ENCODE results near the gene ACTA2. TPM values are rescaled to one million over a fixed set of nuclear protein-coding genes. Genes with fewer than 3 reads are reported as not detected.

Gene ACTA2
- polyA plus RNA-seq, 1 of the 3 experiments (the other 2 are of a cell fraction): 130 TPM

DNA sequence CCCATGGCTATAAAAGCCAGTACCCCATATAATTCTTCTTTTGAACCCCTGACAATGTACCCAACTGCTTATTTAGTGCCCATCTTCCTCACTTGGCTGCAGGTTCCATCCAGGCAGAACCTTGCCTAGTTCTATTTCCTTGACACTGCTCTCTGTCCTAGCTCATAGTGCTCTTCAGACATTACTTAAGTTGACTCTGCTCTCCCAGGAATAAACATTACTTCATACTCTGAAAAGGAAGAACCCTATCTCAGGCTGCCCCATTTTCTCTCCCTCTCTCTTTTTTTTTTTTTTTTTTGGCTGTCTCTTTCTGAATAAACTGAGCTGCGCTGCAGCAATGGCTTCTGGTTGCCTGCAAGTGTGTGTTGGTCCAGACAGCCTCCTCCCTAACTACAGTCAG lies 21.0 kb downstream of the ACTA2 start:
- Histone ChIP-seq H3K79me2 (ENCODE audit: insufficient read depth) (no peaks in the 10 kb centered on the region), H3K9ac (no peak overlapping the region), H3F3A (replicated peaks; ENCODE audit: insufficient read depth) (peaks cover 5% of the 10 kb centered on the region), H3K4me3 (ENCODE audit: low read depth in 2 of 2, low read length in 1 of 2) (no peak overlapping the region), H4K20me1 (ENCODE audit: insufficient read depth) (no peaks in the 10 kb centered on the region; the same call in 1 of the 2 replicates), H3K9me3 (no peaks in the 10 kb centered on the region), H3K36me3 (replicated peaks in 1 of 2; ENCODE audit: control insufficient read depth in 1 of 2, insufficient read depth in 2 of 2, low read length in 1 of 2) (peaks cover 14 to 16% of the 10 kb centered on the region in 2 experiments), H3K27me3 (ENCODE audit: insufficient read depth) (no peaks in the 10 kb centered on the region), H2AFZ (ENCODE audit: low read depth) (no peak overlapping the region), H3K9me2 (no peaks in the 10 kb centered on the region), H3K4me1 (ENCODE audit: control insufficient read depth in 1 of 2, insufficient read depth in 2 of 2, low read depth in 1 of 2, low read length in 1 of 2) (peaks cover 7 to 15% of the 10 kb centered on the region in 2 experiments; a peak in 3 of 4 replicates), H3K4me2 (no peak overlapping the region), H3K27ac (ENCODE audit: low read depth in 2 of 2, low read length in 1 of 2) (no peak overlapping the region)
- ChIA-PET POLR2A (no interaction called here), CTCF (interaction anchor here (0.8 to 11.1 kb wide), 16 partner anchors 8 to 367 kb away, joined by 3 to 425 read pairs (median 46); partner anchors contain the start of genes ANKRD22, FAS and STAMBPL1)
- DNase-seq: no peak
- WGBS (ENCODE audit: low lambda C conversion rate): 100% methylated on average over 1 of the region's 1 CpG
- TF ChIP-seq CHD2 (IDR thresholded peaks at IDR 0.05; ENCODE audit: low read length, partially characterized antibody) (no peak), MAX (IDR thresholded peaks at IDR 0.05; ENCODE audit: low read depth) (no peak)

GRCh38 chr10:88928254-88928653 lies 24.3 kb downstream of the ACTA2 start:
- Histone ChIP-seq H3K9ac (no peak overlapping the region), H3K27ac (ENCODE audit: low read depth in 2 of 2, low read length in 1 of 2) (peak overlapping the region in 1 of 2 experiments; percentile 72; a peak in 2 of 4 replicates), H3K36me3 (replicated peaks in 1 of 2; ENCODE audit: control insufficient read depth in 1 of 2, insufficient read depth in 2 of 2, low read length in 1 of 2) (peaks cover 6 to 9% of the 10 kb centered on the region in 2 experiments), H3K79me2 (ENCODE audit: insufficient read depth) (no peaks in the 10 kb centered on the region), H4K20me1 (ENCODE audit: insufficient read depth) (no peaks in the 10 kb centered on the region), H3K9me2 (no peaks in the 10 kb centered on the region), H3K9me3 (no peaks in the 10 kb centered on the region), H3K27me3 (ENCODE audit: insufficient read depth) (no peaks in the 10 kb centered on the region), H3K4me2 (no peak overlapping the region), H3K4me3 (ENCODE audit: low read depth in 2 of 2, low read length in 1 of 2) (no peak overlapping the region), H3K4me1 (ENCODE audit: control insufficient read depth in 1 of 2, insufficient read depth in 2 of 2, low read depth in 1 of 2, low read length in 1 of 2) (peaks cover 3 to 9% of the 10 kb centered on the region in 2 experiments; a peak in 3 of 4 replicates), H2AFZ (ENCODE audit: low read depth) (no peak overlapping the region), H3F3A (replicated peaks; ENCODE audit: insufficient read depth) (no peaks in the 10 kb centered on the region)
- ChIA-PET CTCF (interaction anchor here (0.9 to 11.1 kb wide), 6 partner anchors 15 to 364 kb away, joined by 3 to 425 read pairs (median 3); partner anchors contain the start of gene FAS), POLR2A (no interaction called here)
- TF ChIP-seq MAX (IDR thresholded peaks at IDR 0.05; ENCODE audit: low read depth): no peak
- no peak for TF ChIP-seq NFIC (IDR thresholded peaks at IDR 0.05; ENCODE audit: borderline replicate concordance)
- no peak for TF ChIP-seq FOXM1 (IDR thresholded peaks at IDR 0.05; ENCODE audit: low read depth)
- TF ChIP-seq EZH2phosphoT487 (IDR thresholded peaks at IDR 0.05; ENCODE audit: borderline replicate concordance, low read depth): no peak
- no peak for TF ChIP-seq REST (IDR thresholded peaks at IDR 0.05; ENCODE audit: low read depth, low read length)
- TF ChIP-seq NRF1 (IDR thresholded peaks at IDR 0.05; ENCODE audit: low read depth, low read length): no peak
- TF ChIP-seq JUND (IDR thresholded peaks at IDR 0.05): no peak
- TF ChIP-seq SIN3A (IDR thresholded peaks at IDR 0.05; ENCODE audit: borderline replicate concordance, low read depth, low read length): no peak
- TF ChIP-seq TCF12 (IDR thresholded peaks at IDR 0.05): no peak
- TF ChIP-seq EP300 (IDR thresholded peaks at IDR 0.05; ENCODE audit: borderline replicate concordance in 1 of 2, low read depth in 1 of 2, low read length in 1 of 2): no peak
- TF ChIP-seq TAF1 (IDR thresholded peaks at IDR 0.05; ENCODE audit: borderline replicate concordance, low read depth, low read length): no peak
- TF ChIP-seq, protein P1, sequence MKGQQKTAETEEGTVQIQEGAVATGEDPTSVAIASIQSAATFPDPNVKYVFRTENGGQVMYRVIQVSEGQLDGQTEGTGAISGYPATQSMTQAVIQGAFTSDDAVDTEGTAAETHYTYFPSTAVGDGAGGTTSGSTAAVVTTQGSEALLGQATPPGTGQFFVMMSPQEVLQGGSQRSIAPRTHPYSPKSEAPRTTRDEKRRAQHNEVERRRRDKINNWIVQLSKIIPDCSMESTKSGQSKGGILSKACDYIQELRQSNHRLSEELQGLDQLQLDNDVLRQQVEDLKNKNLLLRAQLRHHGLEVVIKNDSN (IDR thresholded peaks at IDR 0.05; ENCODE audit: borderline replicate concordance, low read depth): no peak
- TF ChIP-seq CHD2 (IDR thresholded peaks at IDR 0.05; ENCODE audit: low read length, partially characterized antibody): no peak
- TF ChIP-seq GABPA (IDR thresholded peaks at IDR 0.05; ENCODE audit: low read depth): no peak
- no peak for TF ChIP-seq RFX5 (IDR thresholded peaks at IDR 0.05; ENCODE audit: low read length)
- no peak for TF ChIP-seq TEAD4 (IDR thresholded peaks at IDR 0.05; ENCODE audit: borderline replicate concordance, insufficient read depth)
- no peak for TF ChIP-seq MEF2A (IDR thresholded peaks at IDR 0.05; ENCODE audit: borderline replicate concordance, low read depth)
- TF ChIP-seq RCOR1 (IDR thresholded peaks at IDR 0.05; ENCODE audit: low read length): no peak
- WGBS (ENCODE audit: low lambda C conversion rate): 35% methylated on average over 2 of the region's 2 CpGs
- DNase-seq: no peak

All from SK-N-SH (cell line).